Smooth muscle cell of the umbilical artery (primary cell): ENCODE measurements around the gene ATP5F1C. TPM values are rescaled to one million over a fixed set of nuclear protein-coding genes. Genes with fewer than 3 reads are reported as not detected.

ENCODE experiments used
- total RNA-seq: library from RNA; depleted of rRNA; stranded (reverse); fragments of >200 nt; gene quantifications from 2 replicates; pipeline ENCODE4 v1.2.3, GENCODE V29; 2014

Gene ATP5F1C
- 187 and 197 TPM in 2 replicates for total RNA-seq

DNA sequence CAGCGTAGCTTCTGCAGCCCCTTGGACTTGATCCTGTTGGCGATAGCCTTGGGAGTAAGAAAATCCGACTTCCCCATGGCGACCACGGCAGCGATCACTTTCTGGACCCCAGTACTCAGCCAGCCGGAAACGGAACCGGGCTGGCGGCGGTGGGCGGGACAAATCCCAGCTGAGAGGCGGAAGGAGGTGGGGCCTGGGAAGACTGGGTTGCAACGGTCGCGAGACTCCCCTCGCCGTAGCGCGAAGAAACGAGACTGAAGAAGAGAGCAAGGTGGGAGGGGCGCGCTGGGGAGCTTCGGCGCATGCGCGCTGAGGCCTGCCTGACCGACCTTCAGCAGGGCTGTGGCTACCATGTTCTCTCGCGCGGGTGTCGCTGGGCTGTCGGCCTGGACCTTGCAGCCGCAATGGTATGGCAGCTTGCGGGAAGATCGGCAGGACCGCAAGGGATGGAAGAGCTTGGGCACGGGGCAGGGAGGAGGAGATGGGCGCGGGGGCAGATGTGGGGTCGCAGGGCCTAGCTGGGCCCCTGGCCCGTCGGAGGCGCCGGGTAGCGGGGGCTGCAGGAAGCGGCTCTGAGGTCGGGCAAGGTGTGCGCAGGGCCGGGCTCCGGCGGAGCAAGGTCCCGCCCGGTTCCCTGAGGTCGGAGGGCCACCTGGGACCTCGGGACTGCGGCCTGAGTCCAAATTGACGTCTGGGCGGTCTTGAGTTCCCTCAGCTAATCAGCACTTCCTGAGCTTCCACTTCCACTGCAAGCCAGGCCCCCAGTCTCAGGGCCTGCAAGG lies at the start of gene ATP5F1C, which contains the start of gene KIN:
TSS of gene ATP5F1C (plus strand) at position 321 of the 782 bp plus-strand sequence. CDS start at position 352, 31 bp downstream.
TSS of gene KIN (minus strand) at position 137 of the 782 bp plus-strand sequence. CDS start at position 77, 60 bp downstream.

DNA sequence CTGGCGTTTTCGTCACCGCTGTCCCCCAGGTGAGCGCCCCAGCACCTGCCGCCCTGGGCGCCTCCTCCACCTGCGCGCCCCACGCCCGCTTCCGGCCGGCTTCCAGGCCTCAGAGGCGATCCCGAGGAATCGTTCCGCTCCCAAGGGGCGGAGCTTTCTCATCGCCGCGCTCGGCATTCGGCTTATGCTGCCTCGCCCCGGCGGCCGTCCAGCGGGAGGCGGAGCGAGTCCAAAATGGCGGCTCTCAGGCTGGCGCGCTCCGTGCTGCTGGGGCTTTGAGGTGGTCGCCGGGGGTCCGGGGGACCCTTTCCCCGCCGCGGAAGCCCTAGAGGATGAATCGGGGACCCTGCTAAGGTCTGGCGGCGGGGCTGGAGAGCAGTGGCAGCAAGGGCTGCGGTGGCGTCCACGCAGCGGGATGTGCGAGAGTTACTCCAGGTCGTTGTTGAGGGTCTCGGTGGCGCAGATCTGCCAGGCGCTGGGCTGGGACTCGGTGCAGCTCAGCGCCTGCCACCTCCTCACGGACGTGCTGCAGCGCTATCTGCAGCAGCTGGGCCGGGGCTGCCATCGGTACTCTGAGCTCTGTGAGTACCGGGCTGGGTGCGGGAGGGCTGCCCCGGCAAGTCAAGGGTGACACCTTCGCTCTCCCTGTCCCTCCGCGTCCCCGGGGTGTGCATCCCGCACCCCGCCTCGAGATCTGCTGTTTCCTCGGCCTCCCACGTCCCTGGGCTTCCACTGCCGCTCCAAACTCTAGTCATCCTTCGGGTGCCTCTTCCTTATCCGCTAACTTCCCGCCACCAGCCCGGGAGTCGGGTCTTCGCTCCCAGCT lies 30.5 kb downstream of the ATP5F1C start, which contains the start of gene TAF3:
TSS of gene TAF3 (plus strand) at position 211 of the 826 bp plus-strand sequence. CDS start at position 416, 205 bp downstream.

Other genes with a start within 250 kb of the ATP5F1C start
- 0.05 and 0.30 TPM in 2 replicates for gene ITIH5, start 121.2 kb upstream of the ATP5F1C start, total RNA-seq
- gene ITIH2, start 84.9 kb upstream of the ATP5F1C start, total RNA-seq, result under 0.01 TPM in 1 of 2 replicates, not detected in the other
- gene KIN, start 184 bp upstream of the ATP5F1C start, total RNA-seq, result 7.7 and 8.4 TPM in 2 replicates
- gene TAF3, start 30.3 kb downstream of the ATP5F1C start, total RNA-seq, result 1.8 and 2.8 TPM in 2 replicates